OCI-LY3 (cell line): ENCODE results near the gene STT3B.

Experiments used
- EZH2phosphoT487 ChIP-seq: fragments of 200-600 bp; shearing (Covaris generic); IDR thresholded peaks from 2 replicates; pipeline ENCODE4 v1.6.1; 2018; ENCODE audit warnings: antibody characterized with exemption, mixed run types, low read depth
- TF ChIP-seq, protein P1 (sequence below): fragments of 200-600, 300-600 bp; sonication (generic); IDR thresholded peaks from 2 replicates; pipeline ENCODE4 v1.5.1; 2014; ENCODE audit warnings: antibody characterized with exemption, low read length, low read depth

DNA sequence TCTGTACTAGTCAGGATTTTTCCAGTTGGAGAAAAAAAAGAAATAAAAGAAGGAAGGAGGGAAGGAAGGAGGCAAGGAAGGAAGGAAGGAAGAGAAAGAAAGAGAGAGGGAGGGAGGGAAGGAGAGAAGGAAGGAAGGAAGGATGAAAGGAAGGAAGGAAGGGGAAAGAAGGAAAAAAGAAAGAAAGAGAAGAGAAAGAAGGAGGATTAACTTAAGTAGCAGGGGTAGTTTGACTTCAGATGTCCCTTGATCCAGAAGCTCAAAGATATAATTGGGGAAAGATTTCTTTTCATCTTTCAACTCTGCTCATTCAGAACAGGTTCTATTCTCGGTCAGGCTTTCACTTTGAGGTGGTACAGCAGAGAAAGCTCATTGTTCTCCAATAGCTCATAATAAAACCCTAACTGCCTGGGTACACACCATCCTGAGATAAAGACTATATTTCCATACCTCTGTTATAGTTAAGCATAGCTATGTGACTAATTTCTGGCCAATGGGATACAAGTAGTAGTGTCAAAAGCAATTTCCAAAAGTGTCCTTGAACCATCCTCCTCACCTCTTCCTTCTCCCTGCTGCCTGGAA lies 23.5 kb upstream of the STT3B start:
- TF ChIP-seq, protein P1, sequence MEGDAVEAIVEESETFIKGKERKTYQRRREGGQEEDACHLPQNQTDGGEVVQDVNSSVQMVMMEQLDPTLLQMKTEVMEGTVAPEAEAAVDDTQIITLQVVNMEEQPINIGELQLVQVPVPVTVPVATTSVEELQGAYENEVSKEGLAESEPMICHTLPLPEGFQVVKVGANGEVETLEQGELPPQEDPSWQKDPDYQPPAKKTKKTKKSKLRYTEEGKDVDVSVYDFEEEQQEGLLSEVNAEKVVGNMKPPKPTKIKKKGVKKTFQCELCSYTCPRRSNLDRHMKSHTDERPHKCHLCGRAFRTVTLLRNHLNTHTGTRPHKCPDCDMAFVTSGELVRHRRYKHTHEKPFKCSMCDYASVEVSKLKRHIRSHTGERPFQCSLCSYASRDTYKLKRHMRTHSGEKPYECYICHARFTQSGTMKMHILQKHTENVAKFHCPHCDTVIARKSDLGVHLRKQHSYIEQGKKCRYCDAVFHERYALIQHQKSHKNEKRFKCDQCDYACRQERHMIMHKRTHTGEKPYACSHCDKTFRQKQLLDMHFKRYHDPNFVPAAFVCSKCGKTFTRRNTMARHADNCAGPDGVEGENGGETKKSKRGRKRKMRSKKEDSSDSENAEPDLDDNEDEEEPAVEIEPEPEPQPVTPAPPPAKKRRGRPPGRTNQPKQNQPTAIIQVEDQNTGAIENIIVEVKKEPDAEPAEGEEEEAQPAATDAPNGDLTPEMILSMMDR: no peak
- TF ChIP-seq EZH2phosphoT487: no peak
